Pons (tissue), 1 donor: ENCODE results near the gene ELFN1.

Source experiments
- DNase-seq: peaks from one replicate; pipeline ENCODE4 v3.0.0-alpha.2; 2016; ENCODE audit warnings: low spot score

Gene ELFN1

GRCh38 chr7:1663857-1664651 is 6.0 kb upstream of the ELFN1 start:
- DNase-seq, result no peak

- no peak for DNase-seq
These were observed 5.1 kb upstream of the ELFN1 start for GRCh38 chr7:1664711-1665548.

GRCh38 chr7:1665549-1666316 is 4.3 kb upstream of the ELFN1 start:
- DNase-seq, result no peak

- DNase-seq, result no peak
These were observed 3.7 kb upstream of the ELFN1 start for GRCh38 chr7:1666317-1666822.

- no peak for DNase-seq
These were observed 3.1 kb upstream of the ELFN1 start for GRCh38 chr7:1666823-1667565.

GRCh38 chr7:1667566-1668395 is 2.3 kb upstream of the ELFN1 start:
- no peak for DNase-seq

- DNase-seq, result no peak
These were observed 1.5 kb upstream of the ELFN1 start for GRCh38 chr7:1668396-1669063.

GRCh38 chr7:1669064-1669951 is 769 bp upstream of the ELFN1 start:
- DNase-seq, result no peak

GRCh38 chr7:1670894-1671593 is 967 bp downstream of the ELFN1 start:
- no peak for DNase-seq

- DNase-seq, result no peak
These were observed 1.7 kb downstream of the ELFN1 start for GRCh38 chr7:1671594-1672451.

- no peak for DNase-seq
These were observed 2.9 kb downstream of the ELFN1 start for GRCh38 chr7:1672851-1673486.

GRCh38 chr7:1673581-1674118 is 3.6 kb downstream of the ELFN1 start:
- no peak for DNase-seq

- no peak for DNase-seq
These were observed 4.3 kb downstream of the ELFN1 start for GRCh38 chr7:1674161-1675035.

- no peak for DNase-seq
These were observed 5.1 kb downstream of the ELFN1 start for GRCh38 chr7:1675036-1675671.
